NT2/D1 (cell line): ENCODE results near the gene OMP.
"Not testable (repeated sequence)": the region's sequence is repeated elsewhere in the genome, so short reads cannot be mapped to it uniquely, and the experiment has no call there.

Source experiments
- DNase-seq: peaks from one replicate; pipeline ENCODE4 v3.0.0-alpha.2; 2011; ENCODE audit warnings: low read depth, low spot score
- H3K27me3 ChIP-seq: 2 replicates; pipeline ENCODE4 v1.6.0; 2011; ENCODE audit warnings: mild to moderate bottlenecking; ENCODE audit not compliant: insufficient read length, insufficient read depth
- H3K36me3 ChIP-seq: 2 replicates; pipeline ENCODE4 v1.6.1; 2011; ENCODE audit warnings: mild to moderate bottlenecking, low read length, mixed read lengths; ENCODE audit not compliant: insufficient read depth, insufficient read length
- H3K4me1 ChIP-seq: 2 replicates; pipeline ENCODE4 v1.5.1; 2011; ENCODE audit not compliant: insufficient read depth, insufficient read length
- H3K4me3 ChIP-seq: 2 replicates; pipeline ENCODE4 v1.5.1; 2011; ENCODE audit warnings: low read depth; ENCODE audit not compliant: insufficient read length
- H3K9ac ChIP-seq: 2 replicates; pipeline ENCODE4 v1.6.0; 2011; ENCODE audit warnings: low read depth; ENCODE audit not compliant: insufficient read length
- H3K9me3 ChIP-seq: 2 replicates; pipeline ENCODE4 v1.5.1; 2011; ENCODE audit warnings: mild to moderate bottlenecking, low read length; ENCODE audit not compliant: insufficient read depth
- SUZ12 ChIP-seq: IDR thresholded peaks from 2 replicates; pipeline ENCODE4 v1.6.1; 2011; ENCODE audit not compliant: insufficient read length, insufficient read depth; ENCODE audit errors: extremely low read depth
- YY1 ChIP-seq: IDR thresholded peaks from 2 replicates; pipeline ENCODE4 v1.6.1; 2011; ENCODE audit not compliant: insufficient read length, insufficient read depth
- ZNF274 ChIP-seq: IDR thresholded peaks from 2 replicates; pipeline ENCODE4 v1.6.1; 2011; ENCODE audit warnings: mild to moderate bottlenecking, low read depth, low read length

Gene OMP

GRCh38 chr11:77094841-77095365 lies 7.7 kb upstream of the OMP start:
- no peak for DNase-seq
- no peaks in the 10 kb centered on the region for H3K36me3 ChIP-seq
- H3K4me1 ChIP-seq, result peaks cover 10% of the 10 kb centered on the region
- H3K4me3 ChIP-seq, result no peak overlapping the region
- TF ChIP-seq ZNF274 (no peak), SUZ12 (no peak), YY1 (no peak)
- H3K9ac ChIP-seq, result no peak overlapping the region
- no peaks in the 10 kb centered on the region for H3K9me3 ChIP-seq
- no peaks in the 10 kb centered on the region for H3K27me3 ChIP-seq

GRCh38 chr11:77095551-77096490 lies 6.8 kb upstream of the OMP start:
- Histone ChIP-seq H3K9ac (no peak overlapping the region), H3K27me3 (no peaks in the 10 kb centered on the region), H3K9me3 (no peaks in the 10 kb centered on the region; the same call in 1 of the 2 replicates), H3K36me3 (no peaks in the 10 kb centered on the region), H3K4me3 (no peak overlapping the region), H3K4me1 (peaks cover 5% of the 10 kb centered on the region)
- no peak for TF ChIP-seq YY1
- TF ChIP-seq ZNF274, result no peak
- TF ChIP-seq SUZ12, result no peak
- DNase-seq, result no peak

DNA sequence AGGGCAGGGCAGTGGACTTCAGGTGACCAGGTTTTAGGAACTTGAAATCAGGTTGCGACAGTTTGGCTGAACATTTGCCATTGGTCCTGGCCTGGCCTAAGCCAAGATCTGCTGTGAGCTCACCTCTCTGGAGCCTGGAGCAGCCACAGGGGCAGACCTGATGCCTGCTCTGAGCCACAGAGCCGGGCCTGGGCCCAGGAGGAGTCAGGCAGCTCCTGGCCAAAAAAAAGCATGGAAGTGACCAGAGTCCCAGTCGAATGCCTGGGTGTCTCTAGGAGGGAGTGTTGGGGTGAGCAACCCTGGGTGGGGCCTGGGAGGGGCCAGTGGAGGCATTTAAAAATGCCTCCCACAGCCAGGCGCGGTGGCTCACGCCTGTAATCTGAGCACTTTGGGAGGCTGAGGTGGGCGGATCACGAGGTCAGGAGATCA lies 6.0 kb upstream of the OMP start:
- Histone ChIP-seq H3K36me3 (no peaks in the 10 kb centered on the region), H3K4me3 (no peak overlapping the region), H3K9me3 (no peaks in the 10 kb centered on the region; the same call in 1 of the 2 replicates), H3K9ac (no peak overlapping the region), H3K4me1 (peaks cover under 1% of the 10 kb centered on the region), H3K27me3 (no peaks in the 10 kb centered on the region)
- DNase-seq, result no peak
- TF ChIP-seq YY1, result no peak
- TF ChIP-seq SUZ12, result no peak
- no peak for TF ChIP-seq ZNF274

DNA sequence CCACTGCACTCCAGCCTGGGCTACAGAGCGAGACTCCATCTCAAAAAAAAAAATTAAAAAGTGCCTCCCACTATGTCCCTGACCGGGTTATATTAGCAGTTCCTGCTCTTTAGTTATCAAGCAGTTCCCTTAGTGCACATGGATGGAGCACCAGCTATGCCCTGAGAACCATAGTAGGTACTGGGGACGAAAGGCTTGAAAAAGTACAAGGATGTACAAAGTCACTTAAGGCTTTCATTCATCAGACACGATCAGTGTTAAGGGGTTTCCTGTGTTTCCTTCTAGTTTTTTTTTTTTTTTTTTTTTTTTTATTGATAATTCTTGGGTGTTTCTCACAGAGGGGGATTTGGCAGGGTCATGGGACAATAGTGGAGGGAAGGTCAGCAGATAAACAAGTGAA lies 5.5 kb upstream of the OMP start:
- not testable (repeated sequence) for H3K4me3 ChIP-seq, DNase-seq, H3K9ac ChIP-seq, H3K27me3 ChIP-seq, H3K36me3 ChIP-seq, H3K9me3 ChIP-seq, H3K4me1 ChIP-seq

DNA sequence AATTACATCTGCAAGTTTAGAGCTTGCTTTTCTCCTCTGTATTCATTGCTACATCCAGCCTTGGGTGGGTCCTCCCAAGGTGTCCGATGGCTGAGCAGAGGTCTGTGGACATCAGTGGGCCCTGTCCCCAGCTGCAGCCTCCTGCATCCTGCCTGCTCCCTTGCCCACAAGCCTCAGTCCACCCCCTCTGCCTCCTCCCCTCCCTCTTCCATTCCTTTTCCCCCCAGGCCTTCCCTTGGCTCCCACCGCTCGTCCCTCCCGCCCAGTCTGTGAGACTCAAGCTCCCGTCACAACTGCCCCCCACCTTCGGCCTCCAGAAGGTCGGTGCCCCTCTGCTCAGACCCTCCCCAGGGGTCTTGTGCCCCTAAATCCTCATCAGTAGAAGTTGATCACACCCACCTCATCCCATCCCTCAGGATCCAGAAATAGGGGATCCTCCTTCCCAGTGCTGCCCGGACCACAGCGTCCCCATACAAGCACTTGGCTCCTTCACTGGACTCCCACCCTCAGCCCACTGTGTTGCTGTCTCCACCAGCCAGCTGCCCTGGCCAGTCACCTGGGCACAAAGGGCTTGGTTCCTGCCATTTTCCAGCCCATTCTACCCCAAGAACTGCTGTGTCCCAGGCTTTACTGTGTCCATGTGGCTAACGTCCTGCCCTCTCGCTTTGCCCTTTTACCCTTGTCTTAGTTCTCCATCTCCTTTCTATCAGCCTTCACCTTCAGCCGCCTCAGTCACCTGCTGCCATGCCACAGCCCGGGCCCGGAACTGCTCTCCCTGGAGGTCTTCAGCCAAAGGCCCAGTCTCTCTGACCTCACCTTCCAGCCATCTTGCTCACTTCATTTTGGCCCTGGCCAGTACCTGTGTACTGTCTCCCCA lies 2.2 kb upstream of the OMP start:
- Histone ChIP-seq H3K4me3 (no peak overlapping the region), H3K27me3 (no peaks in the 10 kb centered on the region), H3K9me3 (no peaks in the 10 kb centered on the region; the same call in 1 of the 2 replicates), H3K36me3 (no peaks in the 10 kb centered on the region), H3K9ac (no peak overlapping the region), H3K4me1 (no peaks in the 10 kb centered on the region)
- DNase-seq, result no peak
- TF ChIP-seq YY1, result no peak
- no peak for TF ChIP-seq ZNF274
- TF ChIP-seq SUZ12, result no peak

GRCh38 chr11:77101043-77101537 lies 1.6 kb upstream of the OMP start:
- no peak overlapping the region for H3K4me3 ChIP-seq
- no peak for DNase-seq
- no peak for TF ChIP-seq SUZ12
- no peak for TF ChIP-seq ZNF274
- no peak overlapping the region for H3K9ac ChIP-seq
- H3K36me3 ChIP-seq, result no peaks in the 10 kb centered on the region
- no peaks in the 10 kb centered on the region for H3K27me3 ChIP-seq
- no peaks in the 10 kb centered on the region for H3K4me1 ChIP-seq
- no peaks in the 10 kb centered on the region; the same call in 1 of the 2 replicates for H3K9me3 ChIP-seq

GRCh38 chr11:77103319-77103718 lies 679 bp downstream of the OMP start:
- no peak for TF ChIP-seq YY1
- no peak for TF ChIP-seq ZNF274
- no peak for TF ChIP-seq SUZ12
- no peak for DNase-seq
- no peaks in the 10 kb centered on the region for H3K4me1 ChIP-seq
- no peaks in the 10 kb centered on the region for H3K36me3 ChIP-seq
- H3K4me3 ChIP-seq, result no peak overlapping the region
- H3K27me3 ChIP-seq, result no peaks in the 10 kb centered on the region
- H3K9me3 ChIP-seq, result no peaks in the 10 kb centered on the region; the same call in 1 of the 2 replicates
- no peak overlapping the region for H3K9ac ChIP-seq
